ENCODE data around the gene SLC35F1.
"Not testable (repeated sequence)": the region's sequence is repeated elsewhere in the genome, so short reads cannot be mapped to it uniquely, and the experiment has no call there.

The SLC35F1 gene

GRCh38 chr6:118016532-118016931, 109.5 kb downstream of the SLC35F1 start:
- DNase-seq, result no peak

GRCh38 chr6:118017301-118017848, 110.3 kb downstream of the SLC35F1 start:
- DNase-seq, result peak; percentile 67

GRCh38 chr6:118023771-118024170, 116.7 kb downstream of the SLC35F1 start:
- no peak for DNase-seq

- no peak for DNase-seq
These were observed 122.9 kb downstream of the SLC35F1 start for GRCh38 chr6:118029967-118030366.

- DNase-seq, result not testable (repeated sequence)
These were observed 130.4 kb downstream of the SLC35F1 start for GRCh38 chr6:118037479-118037878.

- no peak for DNase-seq
These were observed 135.8 kb downstream of the SLC35F1 start for GRCh38 chr6:118042855-118043254.

- DNase-seq, result no peak
These were observed 137.2 kb downstream of the SLC35F1 start for GRCh38 chr6:118044275-118044674.

- DNase-seq, result no peak
These were observed 147.0 kb downstream of the SLC35F1 start for GRCh38 chr6:118054082-118054481.

GRCh38 chr6:118061666-118062065, 154.6 kb downstream of the SLC35F1 start:
- no peak for DNase-seq

GRCh38 chr6:118080547-118080946, 173.5 kb downstream of the SLC35F1 start:
- no peak for DNase-seq

GRCh38 chr6:118083711-118084110, 176.6 kb downstream of the SLC35F1 start:
- DNase-seq, result no peak

GRCh38 chr6:118085665-118086064, 178.6 kb downstream of the SLC35F1 start:
- DNase-seq, result no peak

- no peak for DNase-seq
These were observed 179.1 kb downstream of the SLC35F1 start for GRCh38 chr6:118086159-118086558.

- DNase-seq, result no peak
These were observed 185.0 kb downstream of the SLC35F1 start for GRCh38 chr6:118092086-118092485.

GRCh38 chr6:118097576-118097975, 190.5 kb downstream of the SLC35F1 start:
- no peak for DNase-seq

- no peak for DNase-seq
These were observed 193.7 kb downstream of the SLC35F1 start for GRCh38 chr6:118100717-118101116.

- DNase-seq, result no peak
These were observed 194.2 kb downstream of the SLC35F1 start for GRCh38 chr6:118101220-118101619.

- no peak for DNase-seq
These were observed 194.8 kb downstream of the SLC35F1 start for GRCh38 chr6:118101831-118102345.

GRCh38 chr6:118102401-118102800, 195.3 kb downstream of the SLC35F1 start:
- DNase-seq, result no peak

- no peak for DNase-seq
These were observed 196.5 kb downstream of the SLC35F1 start for GRCh38 chr6:118103381-118104146.

GRCh38 chr6:118122161-118122725, 215.2 kb downstream of the SLC35F1 start:
- DNase-seq, result no peak

- DNase-seq, result no peak
These were observed 215.7 kb downstream of the SLC35F1 start for GRCh38 chr6:118122801-118123200.

- DNase-seq, result no peak
These were observed 216.5 kb downstream of the SLC35F1 start for GRCh38 chr6:118123503-118124037.

- no peak for DNase-seq
These were observed 217.8 kb downstream of the SLC35F1 start for GRCh38 chr6:118124851-118125250.

Data from NCI-H1092 treated with DMSO at 0.1 percent for 48 hours (cell line).